ENCODE results near the gene RPS23.

Gene RPS23

DNA sequence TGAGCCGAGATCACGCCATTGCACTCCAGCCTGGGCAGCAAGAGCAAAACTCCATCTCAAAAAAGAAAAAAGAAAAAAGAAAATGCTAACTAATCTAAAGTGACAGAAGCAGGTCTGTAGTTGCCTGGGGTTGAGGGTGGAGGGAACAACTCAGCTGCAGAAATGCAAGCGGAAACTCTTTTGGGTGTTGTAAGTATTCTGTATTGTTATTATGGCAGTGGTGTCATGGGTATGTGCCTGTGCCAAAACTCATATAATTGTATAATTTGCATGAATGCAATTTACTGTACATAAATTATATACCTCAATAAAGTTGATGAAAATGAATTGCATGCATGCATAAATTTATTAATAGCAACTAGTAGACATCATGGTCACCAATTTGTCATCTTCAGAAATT, 23.0 kb upstream of the RPS23 start:
- peaks cover 2% of the 10 kb centered on the region for H3K4me1 Mint-ChIP-seq (ENCODE audit: low read depth)
- DNase-seq (ENCODE audit: low spot score) = no peak
- H3K27ac Mint-ChIP-seq = no peak overlapping the region
- no peaks in the 10 kb centered on the region for H3K36me3 Mint-ChIP-seq (ENCODE audit: low read depth)
- no peaks in the 10 kb centered on the region for H3K27me3 Mint-ChIP-seq (ENCODE audit: low read depth)
- H3K9me3 Mint-ChIP-seq = no peaks in the 10 kb centered on the region
- no peak overlapping the region for H3K4me3 Mint-ChIP-seq

GRCh38 chr5:82298668-82299067, 20.5 kb upstream of the RPS23 start:
- no peaks in the 10 kb centered on the region for H3K27me3 Mint-ChIP-seq (ENCODE audit: low read depth)
- H3K27ac Mint-ChIP-seq = no peak overlapping the region
- H3K36me3 Mint-ChIP-seq (ENCODE audit: low read depth) = no peaks in the 10 kb centered on the region
- H3K4me3 Mint-ChIP-seq = no peak overlapping the region
- no peaks in the 10 kb centered on the region for H3K9me3 Mint-ChIP-seq
- peaks cover 2% of the 10 kb centered on the region for H3K4me1 Mint-ChIP-seq (ENCODE audit: low read depth)
- no peak for DNase-seq (ENCODE audit: low spot score)

DNA sequence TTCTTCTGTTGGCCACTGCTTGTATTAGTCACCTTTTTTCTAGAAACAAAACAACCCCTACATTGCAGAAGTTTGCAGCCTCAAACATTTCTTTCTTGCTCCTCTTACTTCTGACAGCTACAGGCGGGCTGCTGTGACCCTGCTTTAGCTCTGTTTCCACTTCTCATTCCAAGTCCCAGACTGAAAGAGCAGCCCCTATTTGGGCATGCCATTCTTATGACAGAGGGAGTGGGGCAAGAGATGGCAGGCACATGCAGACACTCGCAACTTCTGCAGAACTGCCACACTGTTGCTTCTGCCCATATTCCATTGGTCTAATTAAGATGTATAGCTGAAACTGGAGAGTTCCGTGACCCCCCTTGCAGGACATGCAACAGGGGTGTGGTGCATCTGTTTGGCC, 19.6 kb upstream of the RPS23 start:
- DNase-seq (ENCODE audit: low spot score) = no peak
- Mint-ChIP-seq H3K4me1 (ENCODE audit: low read depth) (peaks cover 2% of the 10 kb centered on the region), H3K36me3 (ENCODE audit: low read depth) (no peaks in the 10 kb centered on the region), H3K27ac (no peak overlapping the region), H3K4me3 (no peak overlapping the region), H3K27me3 (ENCODE audit: low read depth) (no peaks in the 10 kb centered on the region), H3K9me3 (no peaks in the 10 kb centered on the region)

GRCh38 chr5:82296929-82297328, 18.8 kb upstream of the RPS23 start:
- Mint-ChIP-seq H3K27ac (no peak overlapping the region), H3K36me3 (ENCODE audit: low read depth) (no peaks in the 10 kb centered on the region), H3K4me1 (ENCODE audit: low read depth) (peaks cover 2% of the 10 kb centered on the region), H3K9me3 (no peaks in the 10 kb centered on the region), H3K4me3 (no peak overlapping the region), H3K27me3 (ENCODE audit: low read depth) (no peaks in the 10 kb centered on the region)
- DNase-seq (ENCODE audit: low spot score) = no peak

- no peaks in the 10 kb centered on the region for H3K9me3 Mint-ChIP-seq
- DNase-seq (ENCODE audit: low spot score) = no peak
- no peaks in the 10 kb centered on the region for H3K36me3 Mint-ChIP-seq (ENCODE audit: low read depth)
- H3K27ac Mint-ChIP-seq = no peak overlapping the region
- H3K4me3 Mint-ChIP-seq = no peak overlapping the region
- no peaks in the 10 kb centered on the region for H3K27me3 Mint-ChIP-seq (ENCODE audit: low read depth)
- peaks cover 2% of the 10 kb centered on the region for H3K4me1 Mint-ChIP-seq (ENCODE audit: low read depth)
Measured at GRCh38 chr5:82295959-82296531, 17.9 kb upstream of the RPS23 start.

DNA sequence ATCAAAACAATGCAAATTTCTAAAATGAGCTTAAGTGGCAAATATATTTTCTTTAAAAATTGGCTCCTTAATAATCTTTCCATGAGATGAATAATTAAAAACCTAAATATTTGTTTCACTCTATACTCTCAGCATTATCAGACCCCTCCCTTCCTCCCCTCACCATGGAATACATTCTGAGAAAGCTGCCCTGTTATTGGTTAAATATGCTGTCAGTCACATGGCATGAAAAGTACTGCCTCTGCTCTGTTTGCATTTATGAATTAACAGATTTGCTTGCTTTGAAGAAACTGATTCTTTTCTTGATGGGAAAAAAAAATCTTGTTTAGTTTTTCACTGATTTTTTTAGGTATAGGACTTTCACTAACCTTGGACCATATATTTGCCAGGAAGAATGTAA, 17.0 kb upstream of the RPS23 start:
- DNase-seq (ENCODE audit: low spot score) = no peak
- Mint-ChIP-seq H3K27ac (no peak overlapping the region), H3K4me1 (ENCODE audit: low read depth) (peaks cover 2% of the 10 kb centered on the region), H3K36me3 (ENCODE audit: low read depth) (no peaks in the 10 kb centered on the region), H3K4me3 (no peak overlapping the region), H3K9me3 (no peaks in the 10 kb centered on the region), H3K27me3 (ENCODE audit: low read depth) (no peaks in the 10 kb centered on the region)

GRCh38 chr5:82291420-82291819, 13.3 kb upstream of the RPS23 start:
- Mint-ChIP-seq H3K36me3 (ENCODE audit: low read depth) (no peaks in the 10 kb centered on the region), H3K9me3 (no peaks in the 10 kb centered on the region), H3K27me3 (ENCODE audit: low read depth) (no peaks in the 10 kb centered on the region), H3K27ac (no peak overlapping the region), H3K4me1 (ENCODE audit: low read depth) (peaks cover 3% of the 10 kb centered on the region), H3K4me3 (no peak overlapping the region)
- no peak for DNase-seq (ENCODE audit: low spot score)

DNA sequence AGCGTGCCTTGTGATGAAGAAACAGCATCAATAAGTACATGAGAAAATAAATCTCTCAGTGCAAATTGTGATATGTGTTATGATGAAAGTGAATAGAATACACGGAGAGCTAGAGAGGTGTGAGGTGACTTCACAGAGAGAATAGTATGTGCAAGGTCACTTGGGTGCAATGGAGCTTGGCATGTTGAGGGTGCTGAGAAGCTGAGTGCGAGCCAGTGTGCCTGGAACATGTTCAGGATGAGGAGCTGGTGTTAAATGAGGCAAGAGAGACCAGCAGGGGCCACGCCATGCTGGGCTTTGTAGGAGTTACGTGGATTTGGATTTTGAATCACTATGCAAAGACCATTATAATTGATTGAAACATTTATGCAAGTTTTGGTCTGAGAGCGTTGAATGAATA, 12.8 kb upstream of the RPS23 start:
- H3K27ac Mint-ChIP-seq = no peak overlapping the region
- H3K9me3 Mint-ChIP-seq = no peaks in the 10 kb centered on the region
- H3K27me3 Mint-ChIP-seq (ENCODE audit: low read depth) = no peaks in the 10 kb centered on the region
- peaks cover 3% of the 10 kb centered on the region for H3K4me1 Mint-ChIP-seq (ENCODE audit: low read depth)
- no peaks in the 10 kb centered on the region for H3K36me3 Mint-ChIP-seq (ENCODE audit: low read depth)
- no peak for DNase-seq (ENCODE audit: low spot score)
- H3K4me3 Mint-ChIP-seq = no peak overlapping the region

GRCh38 chr5:82290005-82290404, 11.9 kb upstream of the RPS23 start:
- Mint-ChIP-seq H3K27ac (no peak overlapping the region), H3K27me3 (ENCODE audit: low read depth) (no peaks in the 10 kb centered on the region), H3K9me3 (no peaks in the 10 kb centered on the region), H3K36me3 (ENCODE audit: low read depth) (no peaks in the 10 kb centered on the region), H3K4me3 (no peak overlapping the region), H3K4me1 (ENCODE audit: low read depth) (peaks cover 3% of the 10 kb centered on the region)
- DNase-seq (ENCODE audit: low spot score) = no peak

- no peak for DNase-seq (ENCODE audit: low spot score)
- H3K4me3 Mint-ChIP-seq = no peak overlapping the region
- no peaks in the 10 kb centered on the region for H3K9me3 Mint-ChIP-seq
- H3K27ac Mint-ChIP-seq = no peak overlapping the region
- no peaks in the 10 kb centered on the region for H3K27me3 Mint-ChIP-seq (ENCODE audit: low read depth)
- H3K36me3 Mint-ChIP-seq (ENCODE audit: low read depth) = no peaks in the 10 kb centered on the region
- peaks cover 3% of the 10 kb centered on the region for H3K4me1 Mint-ChIP-seq (ENCODE audit: low read depth)
Measured at GRCh38 chr5:82287625-82288024, 9.5 kb upstream of the RPS23 start.

DNA sequence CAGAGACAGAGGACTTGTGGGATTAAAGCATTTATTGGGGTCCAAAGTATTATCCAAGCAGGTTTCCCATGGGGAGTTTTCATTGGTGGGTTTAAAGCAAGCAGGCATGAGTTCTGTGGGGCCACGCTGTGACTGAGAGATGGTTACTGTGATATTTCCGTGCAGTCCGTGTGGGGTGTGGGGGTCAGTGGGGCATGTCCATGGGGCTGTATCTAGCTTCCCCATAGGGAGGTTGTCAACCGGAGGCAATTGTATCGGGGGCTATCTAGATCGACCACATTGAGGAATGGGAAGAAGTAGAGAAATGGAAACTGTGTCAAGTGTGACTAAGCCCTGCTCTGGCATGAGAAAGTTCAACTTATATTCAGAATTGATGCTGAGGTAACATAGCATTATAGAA, 7.1 kb upstream of the RPS23 start:
- no peak overlapping the region for H3K27ac Mint-ChIP-seq
- peaks cover 12% of the 10 kb centered on the region for H3K4me1 Mint-ChIP-seq (ENCODE audit: low read depth)
- no peak overlapping the region for H3K4me3 Mint-ChIP-seq
- no peaks in the 10 kb centered on the region for H3K9me3 Mint-ChIP-seq
- DNase-seq (ENCODE audit: low spot score) = no peak
- no peaks in the 10 kb centered on the region for H3K36me3 Mint-ChIP-seq (ENCODE audit: low read depth)
- H3K27me3 Mint-ChIP-seq (ENCODE audit: low read depth) = no peaks in the 10 kb centered on the region

DNA sequence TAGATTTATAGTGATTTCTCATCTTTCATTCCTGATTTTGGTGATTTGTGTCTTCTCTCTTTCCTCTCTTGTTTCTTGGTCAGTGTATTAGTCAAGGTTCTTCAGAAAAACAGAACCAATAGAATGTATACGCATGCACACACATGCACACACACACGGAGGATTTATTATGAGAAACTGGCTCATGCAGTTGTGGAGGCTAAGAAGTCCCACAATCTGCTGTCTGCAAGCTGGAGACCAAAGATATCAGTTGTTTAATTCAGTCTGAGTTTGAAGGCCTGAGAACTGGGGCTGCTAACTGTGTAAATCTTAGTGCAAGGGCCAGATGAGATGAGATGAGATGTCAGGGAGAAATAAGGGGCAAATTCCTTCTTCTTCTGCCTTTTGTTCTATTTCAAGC, 5.7 kb upstream of the RPS23 start:
- no peak overlapping the region for H3K27ac Mint-ChIP-seq
- DNase-seq (ENCODE audit: low spot score) = no peak
- H3K4me1 Mint-ChIP-seq (ENCODE audit: low read depth) = peaks cover 19% of the 10 kb centered on the region
- no peaks in the 10 kb centered on the region for H3K36me3 Mint-ChIP-seq (ENCODE audit: low read depth)
- H3K9me3 Mint-ChIP-seq = no peaks in the 10 kb centered on the region
- H3K27me3 Mint-ChIP-seq (ENCODE audit: low read depth) = no peaks in the 10 kb centered on the region
- no peak overlapping the region for H3K4me3 Mint-ChIP-seq

- Mint-ChIP-seq H3K9me3 (no peaks in the 10 kb centered on the region), H3K27me3 (ENCODE audit: low read depth) (no peaks in the 10 kb centered on the region), H3K27ac (peak overlapping the region; percentile 93), H3K4me1 (ENCODE audit: low read depth) (peaks cover 28% of the 10 kb centered on the region), H3K36me3 (ENCODE audit: low read depth) (peaks cover 40% of the 10 kb centered on the region), H3K4me3 (peak overlapping the region; percentile 85)
- DNase-seq (ENCODE audit: low spot score) = no peak
Measured at GRCh38 chr5:82278711-82279370, 687 bp upstream of the RPS23 start.

DNA sequence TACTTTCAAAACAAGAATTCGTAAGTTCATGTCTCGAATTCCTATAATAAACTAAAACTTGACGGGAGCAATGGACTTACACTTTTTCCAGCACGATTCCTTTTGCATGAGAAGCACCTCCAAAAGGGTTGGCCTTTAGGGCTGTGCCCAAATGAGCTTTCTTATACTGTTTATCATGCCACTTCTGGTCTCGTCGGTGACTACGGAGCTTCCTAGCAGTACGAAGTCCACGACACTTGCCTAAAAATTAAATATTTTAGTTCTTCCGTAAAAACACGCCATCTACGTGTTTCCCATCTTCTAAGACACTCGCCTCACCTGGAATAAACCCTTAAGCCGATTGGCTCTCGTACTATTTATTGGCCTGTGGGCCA, 554 bp downstream of the RPS23 start:
- H3K9me3 Mint-ChIP-seq = no peaks in the 10 kb centered on the region
- no peaks in the 10 kb centered on the region for H3K27me3 Mint-ChIP-seq (ENCODE audit: low read depth)
- peaks cover 43% of the 10 kb centered on the region for H3K36me3 Mint-ChIP-seq (ENCODE audit: low read depth)
- peak overlapping the region; percentile 85 for H3K4me3 Mint-ChIP-seq
- peak overlapping the region; percentile 93 for H3K27ac Mint-ChIP-seq
- H3K4me1 Mint-ChIP-seq (ENCODE audit: low read depth) = peaks cover 28% of the 10 kb centered on the region
- no peak for DNase-seq (ENCODE audit: low spot score)
